Inflammatory macrophage (primary cell): ENCODE measurements around the gene RIPOR3.
"Not testable (repeated sequence)": the region's sequence is repeated elsewhere in the genome, so short reads cannot be mapped to it uniquely, and the experiment has no call there.

Experiments
- DNase-seq, 2 donors: peaks; one replicate each; pipeline ENCODE4 v3.0.0-alpha.2; 2020 to 2022

The RIPOR3 gene

GRCh38 chr20:50680105-50680960 lies 11.0 kb downstream of the RIPOR3 start:
- DNase-seq: no peak

DNA sequence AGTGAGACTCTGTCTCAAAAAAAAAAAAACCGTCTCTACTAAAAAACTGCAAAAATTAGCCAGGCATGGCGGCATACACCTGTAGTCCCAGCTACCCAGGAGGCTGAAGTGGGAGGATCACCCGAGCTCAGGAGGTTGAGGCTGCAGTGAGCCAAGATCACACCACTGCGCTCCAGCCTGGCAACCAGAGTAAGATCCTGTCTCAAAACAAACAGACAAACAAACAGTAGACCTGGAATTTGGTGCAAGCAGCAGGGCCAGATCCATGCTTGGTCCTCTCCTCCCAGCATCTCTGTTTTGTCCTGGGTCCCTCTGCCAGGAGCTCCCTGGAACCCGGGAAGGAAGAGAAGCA lies 11.6 kb downstream of the RIPOR3 start:
- no peak for DNase-seq

GRCh38 chr20:50678169-50678898 lies 13.0 kb downstream of the RIPOR3 start:
- no peak for DNase-seq

DNA sequence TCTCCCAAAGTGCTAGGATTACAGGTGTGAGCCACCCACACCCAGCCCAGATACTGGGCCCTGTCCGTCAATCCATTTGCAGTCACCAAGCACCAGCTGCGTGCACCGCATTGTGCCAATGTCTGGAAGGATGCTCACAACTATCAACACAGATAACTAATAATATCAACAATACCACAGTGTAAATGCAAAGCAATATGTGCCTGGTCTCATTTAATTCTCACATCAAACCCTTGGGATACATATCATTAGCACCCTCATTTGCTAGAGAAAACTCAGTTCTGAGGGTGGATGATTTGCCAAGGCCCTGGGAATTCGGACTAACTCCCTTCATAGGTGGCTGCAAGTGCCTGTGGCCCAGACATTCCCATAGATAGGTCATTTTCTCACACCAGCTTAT lies 14.5 kb downstream of the RIPOR3 start:
- no peak for DNase-seq

DNA sequence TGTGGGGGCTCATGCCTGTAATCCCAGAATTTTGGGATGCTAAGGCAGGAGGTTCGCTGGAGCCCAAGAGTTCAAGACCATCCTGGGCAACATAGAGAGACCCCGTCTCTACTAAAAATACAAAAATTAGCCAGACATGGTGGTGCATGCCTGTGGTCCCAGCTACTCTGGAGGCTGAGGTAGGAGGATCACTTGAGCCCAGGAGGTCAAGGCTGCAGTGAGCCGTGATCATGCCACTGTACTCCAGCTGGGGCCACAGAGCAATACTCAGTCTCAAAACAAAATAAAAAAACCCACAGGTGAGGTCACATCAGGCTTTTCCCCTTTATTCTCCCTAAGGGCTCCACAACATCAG lies 15.0 kb downstream of the RIPOR3 start:
- not testable (repeated sequence) for DNase-seq

GRCh38 chr20:50675671-50676376 lies 15.5 kb downstream of the RIPOR3 start:
- DNase-seq: no peak

GRCh38 chr20:50674138-50674825 lies 17.1 kb downstream of the RIPOR3 start:
- no peak for DNase-seq

GRCh38 chr20:50673466-50674137 lies 17.7 kb downstream of the RIPOR3 start:
- DNase-seq: no peak

GRCh38 chr20:50673146-50673465 lies 18.2 kb downstream of the RIPOR3 start:
- no peak for DNase-seq

DNA sequence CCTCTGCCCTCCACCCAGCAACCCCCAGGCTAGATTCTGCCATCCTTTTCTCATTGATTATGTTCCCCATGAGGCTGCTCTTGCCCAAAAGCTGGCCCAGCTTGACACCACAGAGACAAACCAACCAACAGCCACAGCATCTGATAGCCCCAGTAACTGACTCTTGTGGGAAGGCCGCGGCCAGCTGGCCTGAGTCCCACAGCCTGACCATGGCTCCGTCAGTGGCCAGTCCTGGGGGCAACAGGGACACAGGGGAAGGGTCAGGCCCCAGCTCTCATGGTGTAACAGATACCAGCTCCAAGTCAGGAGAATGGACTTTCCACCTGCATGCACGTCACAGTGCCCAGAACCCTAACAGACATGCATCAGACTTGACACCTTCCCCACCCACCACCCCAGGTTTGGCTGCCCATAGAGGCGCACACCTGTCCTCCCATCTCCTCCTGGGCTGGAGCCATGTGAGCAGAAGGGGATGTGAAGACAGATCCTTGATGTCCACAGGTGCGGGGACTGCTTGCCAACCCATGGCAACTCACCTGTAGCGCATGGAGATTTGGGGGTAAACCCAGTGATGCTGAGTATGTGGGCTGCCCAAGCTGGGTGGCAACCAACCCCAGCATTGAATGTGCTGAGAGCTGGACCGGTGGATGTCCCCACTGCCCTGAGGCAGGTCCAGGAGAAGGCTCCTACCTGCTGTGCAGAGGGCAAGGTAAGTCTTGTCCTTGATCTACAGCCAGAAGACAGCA lies 18.8 kb downstream of the RIPOR3 start:
- DNase-seq: no peak

- no peak for DNase-seq
Measured at GRCh38 chr20:50671626-50672025, 19.7 kb downstream of the RIPOR3 start.

DNA sequence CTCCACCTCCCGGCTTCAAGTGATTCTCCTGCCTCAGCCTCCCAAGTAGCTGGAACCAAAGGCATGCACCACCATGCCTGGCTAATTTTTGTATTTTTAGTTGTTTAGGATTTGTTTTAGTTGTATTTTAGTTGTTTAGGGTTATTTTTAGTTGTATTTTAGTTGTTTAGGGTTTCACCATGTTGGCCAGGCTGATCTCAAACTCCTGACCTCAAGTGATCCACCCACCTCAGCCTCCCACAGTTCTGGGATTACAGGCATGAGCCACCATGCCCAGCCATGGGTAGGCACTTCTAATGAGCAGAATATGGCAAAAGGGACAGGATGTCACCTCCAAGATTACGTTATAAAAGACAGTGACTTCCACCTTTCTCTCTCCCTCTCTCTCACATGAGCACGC lies 20.3 kb downstream of the RIPOR3 start:
- DNase-seq: peak in 1 of 2 donors; percentile 8

- DNase-seq: no peak
Measured at GRCh38 chr20:50670126-50670862, 21.0 kb downstream of the RIPOR3 start.

- DNase-seq: no peak
Measured at GRCh38 chr20:50668798-50669197, 22.5 kb downstream of the RIPOR3 start.

- DNase-seq: no peak
Measured at GRCh38 chr20:50668326-50668725, 23.0 kb downstream of the RIPOR3 start.

DNA sequence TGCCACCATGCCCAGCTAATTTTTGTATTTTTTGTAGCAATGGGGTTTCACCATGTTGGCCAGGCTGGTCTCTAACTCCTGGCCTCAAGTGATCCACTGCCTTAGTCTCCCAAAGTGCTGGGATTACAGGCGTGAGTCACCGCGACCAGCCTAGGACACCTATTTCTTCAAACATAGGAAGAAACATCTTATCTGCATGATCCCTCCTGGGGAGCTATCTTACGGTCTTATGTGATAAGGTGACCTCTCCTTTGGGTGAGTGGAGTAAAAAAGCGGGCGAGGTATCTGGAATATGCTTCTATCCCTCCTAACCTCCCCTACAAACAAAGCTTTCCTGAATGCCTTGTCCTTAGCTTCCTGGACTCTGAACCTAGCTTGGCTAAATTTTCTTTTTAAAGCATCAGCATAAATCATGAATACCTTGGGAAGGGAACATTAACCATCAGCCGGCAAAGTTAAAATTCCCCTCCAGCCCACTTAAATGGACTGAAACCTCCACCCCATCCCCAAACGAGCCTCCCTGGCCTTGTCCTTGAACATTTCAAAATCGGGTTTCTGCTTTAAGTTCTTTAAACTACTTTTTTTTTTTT lies 24.5 kb downstream of the RIPOR3 start:
- DNase-seq: no peak

DNA sequence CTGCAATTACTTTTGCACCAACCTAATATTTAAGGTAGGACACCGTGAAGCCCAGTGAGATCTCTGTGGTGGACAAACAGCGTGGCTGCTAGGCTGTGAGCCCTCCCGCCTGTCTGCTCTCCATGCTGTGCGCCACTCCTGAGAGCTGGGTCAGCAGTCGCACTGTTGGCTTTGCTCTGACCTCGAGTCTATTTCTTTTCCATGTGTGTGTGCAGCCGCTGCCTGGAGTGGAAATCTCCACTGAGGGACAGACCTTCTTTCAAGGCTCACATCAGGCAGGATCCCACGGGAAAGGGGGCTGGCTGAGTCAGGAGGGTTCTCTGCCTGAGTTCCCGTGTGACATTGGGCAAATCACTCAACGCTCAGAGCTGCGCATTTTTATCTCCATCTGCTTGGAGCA lies 27.1 kb downstream of the RIPOR3 start:
- DNase-seq: no peak

DNA sequence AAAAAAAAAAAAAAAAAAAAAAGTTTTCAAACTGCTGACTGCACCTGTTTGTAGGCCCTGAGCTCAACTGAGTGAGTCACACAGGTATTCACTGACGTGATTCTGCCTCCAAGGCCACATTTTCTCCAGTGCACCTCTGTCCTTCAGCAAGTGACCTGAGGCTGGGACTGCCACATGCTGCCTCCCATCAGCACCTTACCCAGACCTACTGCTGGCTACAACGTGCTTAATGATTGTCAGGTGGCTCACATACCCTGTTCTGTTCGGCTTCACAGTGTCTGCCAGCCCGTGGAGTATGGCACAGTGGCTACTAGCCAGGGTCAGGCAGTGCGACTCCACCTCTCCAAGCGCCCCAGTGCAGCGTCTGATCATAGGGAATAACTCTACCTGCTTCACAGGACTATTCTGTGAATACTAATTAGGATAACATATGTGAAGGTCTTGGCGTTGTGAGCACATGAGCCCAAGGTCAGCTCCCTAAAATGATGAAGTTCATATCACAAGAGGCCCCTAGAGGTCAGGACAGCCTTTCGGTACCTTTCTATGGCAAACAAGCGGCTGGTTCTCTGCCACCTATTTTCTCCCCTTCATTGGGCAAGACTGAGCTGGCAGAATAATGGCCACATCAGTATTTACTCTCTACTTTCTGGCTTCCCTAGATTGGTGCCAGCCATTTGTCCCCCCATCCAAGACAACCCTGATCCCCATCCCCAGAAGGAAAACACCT lies 28.1 kb downstream of the RIPOR3 start:
- DNase-seq: peak in 1 of 2 donors; percentile 25

DNA sequence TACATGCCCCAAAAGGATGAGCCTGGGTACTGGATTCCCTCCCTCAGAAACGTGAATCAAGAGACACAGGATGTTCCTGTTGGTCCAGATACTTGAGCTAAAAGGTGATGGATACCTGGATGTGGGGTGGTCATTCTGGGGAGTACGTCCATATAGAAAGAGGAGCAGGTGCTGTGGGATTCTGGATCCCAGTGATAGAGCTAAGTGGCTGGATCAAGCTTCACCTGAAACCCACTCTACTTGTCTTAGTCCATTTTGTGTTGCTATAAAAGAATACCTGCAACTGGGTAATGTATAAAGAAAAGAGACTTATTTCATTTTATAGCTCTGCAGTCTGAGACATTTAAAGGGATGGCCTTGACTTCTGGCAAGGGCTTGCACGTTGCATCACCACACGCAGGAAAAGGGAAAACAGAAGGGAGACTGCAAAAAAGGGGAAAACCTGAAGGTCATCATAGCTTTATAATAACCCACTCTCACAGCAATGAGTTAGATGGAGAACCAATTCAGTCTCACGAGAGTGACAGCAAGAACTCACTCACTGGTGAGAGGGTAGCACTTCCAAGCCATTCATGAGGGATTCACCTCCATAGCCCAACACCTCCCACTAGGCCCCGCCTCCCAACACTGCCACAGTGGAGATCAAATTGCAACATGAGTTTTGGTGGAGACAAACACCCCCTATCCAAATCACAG lies 31.2 kb downstream of the RIPOR3 start:
- DNase-seq: no peak
